Adipose tissue (tissue), 3 donors: ENCODE results near the gene MYRIP. TPM values are rescaled to one million over a fixed set of nuclear protein-coding genes. Genes with fewer than 3 reads are reported as not detected.

ENCODE experiments used
- H3K27ac ChIP-seq: one replicate; pipeline ENCODE4 v1.5.1; 2013; ENCODE audit warnings: low read depth, low read length
- WGBS, 3 donors: extraction: QIAGEN DNeasy Blood & Tissue Kit; methylation state at CpG; one replicate each; pipeline ENCODE4 v1.1.7; 2013; 5-methylcytosine and 5-hydroxymethylcytosine counted together
- polyA plus RNA-seq, 3 donors: library from polyadenylated mRNA; stranded (reverse); fragments of 200-250 nt; gene quantifications; one replicate each; pipeline ENCODE4 v1.2.3, GENCODE V29; 2013
- donor health status: healthy with polysubstance abuse.
- donor health status: Bipolar disorder and iron deficiency.
- donor health status: healthy.

MYRIP gene
- polyA plus RNA-seq, 3 donors, result 1.1 to 3.1 (median 2.7) TPM

- WGBS, 3 donors, result 94 to 97% (median 94%) methylated on average over 3 of the region's 3 CpGs
- H3K27ac ChIP-seq, result no peak overlapping the region
These were observed 279.2 kb downstream of the MYRIP start for GRCh38 chr3:40088527-40089170.

- H3K27ac ChIP-seq, result no peak overlapping the region
- 50 to 81% (median 79%) methylated on average over 6 of the region's 6 CpGs for WGBS, 3 donors
These were observed 287.3 kb downstream of the MYRIP start for GRCh38 chr3:40096661-40097111.

GRCh38 chr3:40097131-40098117, 288.0 kb downstream of the MYRIP start:
- no peak overlapping the region for H3K27ac ChIP-seq

DNA sequence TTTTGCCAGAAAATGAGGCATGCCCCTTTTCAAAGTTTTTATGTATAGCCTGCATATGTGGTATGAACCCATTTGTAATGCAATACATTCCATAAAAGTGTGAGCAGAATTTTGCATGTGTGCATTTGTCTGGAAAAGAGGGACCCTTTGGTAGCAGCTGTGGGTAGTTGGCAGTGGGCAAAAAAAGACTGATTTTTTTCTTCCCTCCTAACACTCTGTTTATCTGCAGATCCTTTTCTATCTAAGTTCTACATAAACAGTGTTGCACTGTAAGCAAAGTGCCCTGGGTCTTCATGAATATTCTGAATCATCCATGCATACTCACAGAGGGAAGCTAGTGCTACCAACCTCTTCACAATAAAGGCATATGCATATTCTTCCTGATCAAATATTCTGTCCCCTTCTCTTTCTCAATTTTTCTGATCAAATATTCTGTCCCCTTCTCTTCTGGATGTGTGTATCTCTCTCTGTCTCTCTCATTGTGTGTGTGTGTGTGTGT, 288.9 kb downstream of the MYRIP start:
- H3K27ac ChIP-seq, result no peak overlapping the region

More at GRCh38 chr3:40097131-40098117, 288.0 kb downstream of the MYRIP start:
- 64 to 66% (median 65%) methylated on average over 9 of the region's 9 CpGs for WGBS, 3 donors

GRCh38 chr3:40099871-40100270, 290.5 kb downstream of the MYRIP start:
- WGBS, 3 donors, result 68 to 80% (median 75%) methylated on average over 7 of the region's 7 CpGs
- no peak overlapping the region for H3K27ac ChIP-seq

DNA sequence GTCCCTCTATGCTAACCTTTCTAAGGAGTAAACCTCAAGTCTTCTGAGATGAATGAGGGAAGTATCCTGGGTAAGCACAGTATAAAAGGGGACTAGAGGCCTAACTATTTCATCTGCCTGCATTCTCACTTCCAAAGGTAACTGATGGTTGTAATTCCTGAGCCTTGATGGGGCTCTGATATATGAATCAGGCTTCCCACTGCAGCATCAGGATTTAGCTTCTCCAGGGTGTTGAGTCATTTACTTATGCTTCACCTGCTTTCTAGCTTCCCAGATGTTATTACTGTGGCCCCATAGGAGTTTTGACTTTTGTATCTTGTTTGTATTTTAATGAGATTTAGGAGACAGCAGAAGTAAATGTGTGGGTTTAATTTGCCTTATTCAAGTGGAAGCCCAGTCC, 292.8 kb downstream of the MYRIP start:
- no peak overlapping the region for H3K27ac ChIP-seq

DNA sequence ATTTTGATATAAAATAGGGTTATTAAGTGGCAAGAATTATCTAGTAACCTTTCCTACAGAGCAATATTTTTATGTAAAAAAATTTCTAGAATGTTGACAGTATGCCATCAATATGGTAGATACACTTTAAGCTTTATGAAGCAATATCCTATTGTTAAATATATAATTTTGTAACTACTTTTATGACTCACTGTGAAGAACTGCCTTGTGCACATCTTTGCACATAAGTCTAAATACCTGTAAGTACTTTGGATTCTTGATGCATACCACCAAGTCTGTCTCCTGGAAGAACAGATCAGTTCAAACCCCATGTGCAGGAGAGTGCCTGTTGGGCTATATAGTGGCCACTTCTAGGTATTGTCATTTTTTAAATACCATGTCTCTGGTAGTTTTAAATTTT, 294.4 kb downstream of the MYRIP start:
- H3K27ac ChIP-seq, result no peak overlapping the region

GRCh38 chr3:40104441-40104840, 295.0 kb downstream of the MYRIP start:
- no peak overlapping the region for H3K27ac ChIP-seq
- 78 to 88% (median 82%) methylated on average over 4 of the region's 4 CpGs for WGBS, 3 donors

GRCh38 chr3:40108643-40109042, 299.2 kb downstream of the MYRIP start:
- no peak overlapping the region for H3K27ac ChIP-seq
- 73 to 96% (median 85%) methylated on average over 1 of the region's 1 CpG for WGBS, 3 donors

DNA sequence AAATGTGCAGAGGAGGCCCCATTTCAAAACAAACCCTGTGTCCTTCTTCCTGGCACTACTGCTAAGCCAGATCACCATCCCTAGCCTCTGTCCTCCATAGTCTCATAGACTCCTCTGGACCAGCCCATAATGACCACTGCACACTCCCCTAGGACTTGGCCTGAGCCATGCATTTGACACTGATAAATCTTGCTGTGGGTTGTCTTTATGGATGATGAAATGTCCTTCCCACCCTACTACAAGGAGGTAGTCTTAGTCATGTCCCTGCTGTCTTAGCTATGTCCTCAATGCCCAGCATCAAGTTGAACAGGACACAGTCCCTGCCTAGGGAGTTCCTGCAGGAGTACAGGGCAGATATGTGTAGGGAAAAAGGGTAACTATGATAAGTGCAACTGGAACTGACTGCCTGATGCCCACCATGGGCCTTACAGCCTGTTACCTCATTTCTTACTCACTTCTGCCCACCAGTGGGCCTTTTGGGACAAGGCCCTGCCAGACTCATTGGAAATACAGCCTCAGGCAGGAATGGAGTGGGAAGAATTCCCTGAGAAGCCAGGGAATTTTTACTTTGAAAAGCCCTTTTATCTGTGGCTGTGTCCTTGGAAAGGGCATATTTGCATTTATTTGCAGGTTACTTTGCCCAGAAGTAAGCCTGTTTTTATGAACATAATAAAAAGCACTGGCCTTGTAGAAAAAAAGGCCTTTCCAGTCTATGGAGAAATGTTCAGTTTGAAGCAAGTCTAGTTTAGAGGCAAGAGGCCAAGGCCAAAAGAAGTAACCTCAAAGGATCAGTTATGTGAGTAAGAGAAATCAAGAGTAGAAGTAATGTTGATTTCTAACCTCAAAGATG, 300.5 kb downstream of the MYRIP start:
- no peak overlapping the region for H3K27ac ChIP-seq

DNA sequence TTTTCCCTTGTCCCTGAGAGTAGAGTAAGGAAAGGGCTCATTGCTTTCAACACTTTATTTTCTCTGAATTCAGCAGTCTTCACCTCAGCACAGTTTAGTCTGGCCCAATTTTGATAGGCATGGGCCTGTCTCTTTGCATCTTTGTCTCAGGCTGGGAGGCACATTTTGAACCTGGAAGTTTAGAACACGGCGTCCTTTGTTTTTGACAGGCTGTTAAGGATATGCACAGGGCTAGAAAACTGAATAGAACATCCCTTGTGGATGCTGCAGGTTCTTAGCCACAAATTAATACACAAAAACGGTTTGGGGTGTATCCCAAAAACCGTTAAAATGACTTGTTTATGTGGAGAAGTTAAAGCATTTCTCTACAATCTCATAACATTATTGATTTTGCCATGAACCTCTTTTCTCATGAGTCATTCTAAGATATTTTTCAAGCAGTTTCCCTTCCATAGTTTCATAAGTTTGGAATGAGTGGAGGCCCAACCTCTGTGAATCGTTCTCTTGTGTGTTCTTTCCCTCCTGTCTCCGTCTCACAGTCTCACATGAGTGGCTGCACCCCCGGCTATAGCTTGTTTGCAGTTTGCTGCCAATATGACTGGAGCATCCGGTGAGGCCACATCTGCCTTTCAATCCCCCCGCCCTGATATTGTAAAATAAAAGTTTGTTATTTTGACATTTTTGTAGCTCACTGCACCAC, 307.2 kb downstream of the MYRIP start:
- WGBS, 3 donors, result 74 to 77% (median 75%) methylated on average over 9 of the region's 9 CpGs
- no peak overlapping the region for H3K27ac ChIP-seq

- 36 to 82% (median 64%) methylated on average over 2 of the region's 2 CpGs for WGBS, 3 donors
- no peak overlapping the region for H3K27ac ChIP-seq
These were observed 308.7 kb downstream of the MYRIP start for GRCh38 chr3:40118091-40118490.

DNA sequence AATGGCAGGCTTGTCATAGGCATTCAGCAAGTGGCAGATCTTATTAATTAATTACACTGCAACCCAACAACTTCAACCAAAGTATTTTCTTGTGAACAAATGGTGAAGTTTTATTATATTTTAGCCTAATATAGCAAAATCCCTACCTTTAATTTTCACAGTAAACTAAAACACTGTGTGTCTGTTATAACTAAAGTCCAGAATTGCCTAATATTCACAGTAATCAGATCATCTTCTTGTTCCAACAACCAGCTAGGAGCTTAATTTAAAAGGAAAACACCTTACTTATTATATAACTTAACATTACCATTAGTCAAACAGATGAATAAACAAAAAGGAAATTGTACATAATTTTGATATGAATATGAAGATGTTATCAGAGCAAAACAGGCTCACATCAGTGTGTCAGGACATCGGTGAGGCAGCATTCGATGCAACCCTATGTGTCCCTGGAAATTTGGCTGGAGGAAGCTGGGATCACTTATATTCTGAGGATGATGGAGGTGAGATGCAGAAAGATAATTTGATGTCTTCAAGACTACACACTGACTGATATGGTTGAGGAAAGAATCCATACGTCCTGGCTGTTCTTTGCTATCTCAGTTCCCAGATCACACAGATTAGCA, 310.8 kb downstream of the MYRIP start:
- WGBS, 3 donors, result 72 to 79% (median 75%) methylated on average over 3 of the region's 3 CpGs
- no peak overlapping the region for H3K27ac ChIP-seq

GRCh38 chr3:40120806-40121205, 311.4 kb downstream of the MYRIP start:
- no peak overlapping the region for H3K27ac ChIP-seq
- WGBS, 3 donors, result 71 to 79% (median 71%) methylated on average over 3 of the region's 3 CpGs

DNA sequence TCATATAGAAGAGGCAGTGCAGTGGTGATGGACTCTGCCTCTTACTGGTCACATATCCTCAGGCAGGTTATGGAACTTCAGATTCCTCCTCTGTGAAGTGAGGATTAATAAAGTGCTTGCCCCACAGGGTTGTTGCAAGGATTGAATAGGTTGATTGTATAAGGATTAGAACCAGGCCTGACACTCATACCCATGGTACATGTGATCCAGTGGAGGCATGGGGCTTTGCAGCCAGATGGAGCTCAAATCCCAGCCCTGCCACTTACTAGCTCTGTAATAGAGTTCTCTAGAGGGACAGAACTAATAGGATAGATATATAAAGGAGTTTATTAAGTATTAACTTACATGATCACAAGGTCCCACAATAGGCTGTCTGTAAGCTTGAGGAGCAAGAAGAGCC, 315.5 kb downstream of the MYRIP start:
- no peak overlapping the region for H3K27ac ChIP-seq

- H3K27ac ChIP-seq, result no peak overlapping the region
- 51 to 85% (median 53%) methylated on average over 2 of the region's 2 CpGs for WGBS, 3 donors
These were observed 318.8 kb downstream of the MYRIP start for GRCh38 chr3:40128166-40128565.

GRCh38 chr3:40129510-40129909, 320.1 kb downstream of the MYRIP start:
- 91 to 94% (median 93%) methylated on average over 3 of the region's 3 CpGs for whole genome bisulfite sequencing, 3 donors
- H3K27ac ChIP-seq, result no peak overlapping the region

GRCh38 chr3:40129981-40130380, 320.6 kb downstream of the MYRIP start:
- WGBS, 3 donors, result 91 to 96% (median 94%) methylated on average over 2 of the region's 2 CpGs
- no peak overlapping the region for H3K27ac ChIP-seq
